ENCODE measurements around the gene RRP9.
"Not testable (repeated sequence)": the region's sequence is repeated elsewhere in the genome, so short reads cannot be mapped to it uniquely, and the experiment has no call there.

DNA sequence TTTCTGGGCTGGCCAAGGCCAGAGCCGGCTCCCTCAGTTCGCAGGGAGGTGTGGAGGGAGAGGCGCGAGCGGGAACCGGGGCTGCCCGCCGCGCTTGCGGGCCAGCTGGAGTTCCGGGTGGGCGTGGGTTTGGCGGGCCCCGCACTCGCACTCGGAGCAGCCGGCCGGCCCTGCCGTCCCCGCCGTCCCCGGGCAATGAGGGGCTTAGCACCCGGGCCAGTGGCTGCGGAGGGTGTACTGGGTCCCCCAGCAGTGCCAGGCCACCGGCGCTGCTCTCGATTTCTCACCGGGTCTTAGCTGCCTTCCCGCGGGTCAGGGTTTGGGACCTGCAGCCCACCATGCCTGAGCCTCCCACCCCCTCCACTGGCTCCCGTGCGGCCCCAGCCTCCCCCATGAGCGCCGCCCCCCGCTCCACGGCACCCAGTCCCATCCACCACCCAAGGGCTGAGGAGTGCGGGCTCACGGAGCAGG is 48.8 kb upstream of the RRP9 start:
- not testable (repeated sequence) for TF ChIP-seq ZNF384 (IDR thresholded peaks at IDR 0.05; ENCODE audit: borderline replicate concordance, low read depth, low read length); POLR2A (IDR thresholded peaks at IDR 0.05; ENCODE audit: low read depth, low read length); HDAC6 (IDR thresholded peaks at IDR 0.05; ENCODE audit: unreplicated experiment); NFYB (IDR thresholded peaks at IDR 0.05; ENCODE audit: insufficient read depth, low read depth, low read length); SPI1 (IDR thresholded peaks at IDR 0.05; ENCODE audit: borderline replicate concordance, insufficient read depth, low read depth, low read length)
